ENCODE data around the gene FKBP8.

- no peak for TF ChIP-seq CTCF (conservative IDR thresholded peaks at IDR 0.05; ENCODE audit: low read depth, low read length)
- TF ChIP-seq, protein P1, sequence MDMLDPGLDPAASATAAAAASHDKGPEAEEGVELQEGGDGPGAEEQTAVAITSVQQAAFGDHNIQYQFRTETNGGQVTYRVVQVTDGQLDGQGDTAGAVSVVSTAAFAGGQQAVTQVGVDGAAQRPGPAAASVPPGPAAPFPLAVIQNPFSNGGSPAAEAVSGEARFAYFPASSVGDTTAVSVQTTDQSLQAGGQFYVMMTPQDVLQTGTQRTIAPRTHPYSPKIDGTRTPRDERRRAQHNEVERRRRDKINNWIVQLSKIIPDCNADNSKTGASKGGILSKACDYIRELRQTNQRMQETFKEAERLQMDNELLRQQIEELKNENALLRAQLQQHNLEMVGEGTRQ (IDR thresholded peaks at IDR 0.05; ENCODE audit: low read depth, low read length), result no peak
- TF ChIP-seq RCOR1 (IDR thresholded peaks at IDR 0.05; ENCODE audit: insufficient replicate concordance, low read length), result no peak
- no peak for TF ChIP-seq MAZ (IDR thresholded peaks at IDR 0.05; ENCODE audit: borderline replicate concordance, low read depth, low read length)
- no peak for TF ChIP-seq FOS (IDR thresholded peaks at IDR 0.05; ENCODE audit: low read depth, low read length)
- no peak for TF ChIP-seq CEBPB (IDR thresholded peaks at IDR 0.05; ENCODE audit: low read depth, low read length)
- no peak for TF ChIP-seq RFX5 (IDR thresholded peaks at IDR 0.05; ENCODE audit: low read depth, low read length)
- no peak for TF ChIP-seq MAFK (IDR thresholded peaks at IDR 0.05; ENCODE audit: low read depth, low read length)
- no peak for TF ChIP-seq BHLHE40 (IDR thresholded peaks at IDR 0.05; ENCODE audit: low read depth, low read length)
- TF ChIP-seq POLR2A (IDR thresholded peaks at IDR 0.05; ENCODE audit: low read depth, low read length), result no peak
- TF ChIP-seq RAD21 (IDR thresholded peaks at IDR 0.05; ENCODE audit: low read length), result no peak
- TF ChIP-seq SMC3 (IDR thresholded peaks at IDR 0.05; ENCODE audit: low read depth, low read length), result no peak
- no peak for TF ChIP-seq CHD1 (IDR thresholded peaks at IDR 0.05; ENCODE audit: low read depth, low read length)
These were observed 572 bp upstream of the FKBP8 start for GRCh38 chr19:18543814-18544475.

Measured in IMR-90 (cell line).